ENCODE data around the gene GPR63.

Gene GPR63

GRCh38 chr6:96872976-96873375 lies 35.7 kb upstream of the GPR63 start:
- TF ChIP-seq POLR2A (IDR thresholded peaks at IDR 0.05; ENCODE audit: extremely low read depth, insufficient read length) (no peak), CTCF (IDR thresholded peaks at IDR 0.05; ENCODE audit: low read depth, low read length) (no peak)
- TF ChIP-seq, protein P1, sequence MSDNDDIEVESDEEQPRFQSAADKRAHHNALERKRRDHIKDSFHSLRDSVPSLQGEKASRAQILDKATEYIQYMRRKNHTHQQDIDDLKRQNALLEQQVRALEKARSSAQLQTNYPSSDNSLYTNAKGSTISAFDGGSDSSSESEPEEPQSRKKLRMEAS (IDR thresholded peaks at IDR 0.05; ENCODE audit: low read depth, low read length): no peak
- H3K4me3 ChIP-seq (ENCODE audit: low read depth, low read length): no peak overlapping the region
- no peak for DNase-seq (ENCODE audit: low read depth)

- no peak overlapping the region for H3K4me3 ChIP-seq (ENCODE audit: low read depth, low read length)
- no peak for DNase-seq (ENCODE audit: low read depth)
- TF ChIP-seq, protein P1 (IDR thresholded peaks at IDR 0.05; ENCODE audit: low read depth, low read length): no peak
- no peak for TF ChIP-seq POLR2A (IDR thresholded peaks at IDR 0.05; ENCODE audit: extremely low read depth, insufficient read length)
- TF ChIP-seq MYC (IDR thresholded peaks at IDR 0.05; ENCODE audit: low read depth, low read length): no peak
- no peak for TF ChIP-seq CTCF (IDR thresholded peaks at IDR 0.05; ENCODE audit: low read depth, low read length)
Observed at GRCh38 chr6:96865055-96865405, 27.8 kb upstream of the GPR63 start.

GRCh38 chr6:96864216-96865054 lies 27.2 kb upstream of the GPR63 start:
- TF ChIP-seq, protein P1 (IDR thresholded peaks at IDR 0.05; ENCODE audit: low read depth, low read length): no peak
- TF ChIP-seq POLR2A (IDR thresholded peaks at IDR 0.05; ENCODE audit: extremely low read depth, insufficient read length) (no peak), CTCF (IDR thresholded peaks at IDR 0.05; ENCODE audit: low read depth, low read length) (no peak)
- no peak overlapping the region for H3K4me3 ChIP-seq (ENCODE audit: low read depth, low read length)
- no peak for DNase-seq (ENCODE audit: low read depth)

- TF ChIP-seq MYC (IDR thresholded peaks at IDR 0.05; ENCODE audit: low read depth, low read length): no peak
- TF ChIP-seq CTCF (IDR thresholded peaks at IDR 0.05; ENCODE audit: low read depth, low read length): no peak
- TF ChIP-seq POLR2A (IDR thresholded peaks at IDR 0.05; ENCODE audit: extremely low read depth, insufficient read length): no peak
- TF ChIP-seq, protein P1 (IDR thresholded peaks at IDR 0.05; ENCODE audit: low read depth, low read length): no peak
- no peak for DNase-seq (ENCODE audit: low read depth)
Observed at GRCh38 chr6:96862560-96862959, 25.3 kb upstream of the GPR63 start.

GRCh38 chr6:96861588-96861987 lies 24.3 kb upstream of the GPR63 start:
- no peak overlapping the region for H3K4me3 ChIP-seq (ENCODE audit: low read depth, low read length)
- DNase-seq (ENCODE audit: low read depth): no peak
- TF ChIP-seq, protein P1 (IDR thresholded peaks at IDR 0.05; ENCODE audit: low read depth, low read length): no peak
- TF ChIP-seq CTCF (IDR thresholded peaks at IDR 0.05; ENCODE audit: low read depth, low read length) (no peak), MYC (IDR thresholded peaks at IDR 0.05; ENCODE audit: low read depth, low read length) (no peak), POLR2A (IDR thresholded peaks at IDR 0.05; ENCODE audit: extremely low read depth, insufficient read length) (no peak)

More at GRCh38 chr6:96862560-96862959, 25.3 kb upstream of the GPR63 start:
- no peak overlapping the region for H3K4me3 ChIP-seq (ENCODE audit: low read depth, low read length)

All from NB4 (cell line).